ENCODE data around the gene PDE4D.

Gene PDE4D

GRCh38 chr5:58983526-58984452 is 909.7 kb downstream of the PDE4D start:
- no peak for ATAC-seq

DNA sequence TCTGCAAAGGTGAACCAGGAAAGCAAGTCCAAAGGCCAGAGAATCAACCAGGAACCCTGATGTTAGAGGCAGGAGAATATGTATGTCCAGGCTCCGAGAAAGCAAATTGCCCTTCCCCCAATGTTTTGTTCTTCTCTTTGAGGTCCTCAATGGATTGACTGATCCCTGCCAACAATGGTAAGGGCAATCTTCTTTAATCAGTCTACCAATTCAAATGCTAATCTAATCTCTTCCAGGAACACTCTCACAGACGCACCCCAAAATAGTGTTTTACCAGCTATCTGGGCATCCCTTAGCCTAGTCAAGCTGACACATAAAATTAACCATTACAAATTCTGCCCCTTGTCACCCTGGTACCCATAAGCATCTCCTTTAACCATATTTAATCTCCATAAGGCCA is 912.6 kb downstream of the PDE4D start:
- TF ChIP-seq ZFP30 (CRISPR knock-in tag; IDR thresholded peaks at IDR 0.05): no peak
- TF ChIP-seq ISL1 (CRISPR knock-in tag; IDR thresholded peaks at IDR 0.05): no peak
- no peak for TF ChIP-seq ZNF8 (CRISPR knock-in tag; IDR thresholded peaks at IDR 0.05)
- TF ChIP-seq TSHZ2 (CRISPR knock-in tag; IDR thresholded peaks at IDR 0.05): no peak
- TF ChIP-seq ZNF565 (CRISPR knock-in tag; conservative IDR thresholded peaks at IDR 0.05; ENCODE audit: low read depth): no peak
- no peak for TF ChIP-seq GLIS3 (CRISPR knock-in tag; IDR thresholded peaks at IDR 0.05)
- TF ChIP-seq OSR1 (CRISPR knock-in tag; IDR thresholded peaks at IDR 0.05): no peak
- no peak for TF ChIP-seq SNAI2 (CRISPR knock-in tag; IDR thresholded peaks at IDR 0.05)
- TF ChIP-seq ZFP3 (CRISPR knock-in tag; IDR thresholded peaks at IDR 0.05): no peak
- no peak for TF ChIP-seq CREB5 (CRISPR knock-in tag; IDR thresholded peaks at IDR 0.05; ENCODE audit: low read depth)
- no peak for TF ChIP-seq CSRNP3 (CRISPR knock-in tag; IDR thresholded peaks at IDR 0.05)
- TF ChIP-seq, protein P1, sequence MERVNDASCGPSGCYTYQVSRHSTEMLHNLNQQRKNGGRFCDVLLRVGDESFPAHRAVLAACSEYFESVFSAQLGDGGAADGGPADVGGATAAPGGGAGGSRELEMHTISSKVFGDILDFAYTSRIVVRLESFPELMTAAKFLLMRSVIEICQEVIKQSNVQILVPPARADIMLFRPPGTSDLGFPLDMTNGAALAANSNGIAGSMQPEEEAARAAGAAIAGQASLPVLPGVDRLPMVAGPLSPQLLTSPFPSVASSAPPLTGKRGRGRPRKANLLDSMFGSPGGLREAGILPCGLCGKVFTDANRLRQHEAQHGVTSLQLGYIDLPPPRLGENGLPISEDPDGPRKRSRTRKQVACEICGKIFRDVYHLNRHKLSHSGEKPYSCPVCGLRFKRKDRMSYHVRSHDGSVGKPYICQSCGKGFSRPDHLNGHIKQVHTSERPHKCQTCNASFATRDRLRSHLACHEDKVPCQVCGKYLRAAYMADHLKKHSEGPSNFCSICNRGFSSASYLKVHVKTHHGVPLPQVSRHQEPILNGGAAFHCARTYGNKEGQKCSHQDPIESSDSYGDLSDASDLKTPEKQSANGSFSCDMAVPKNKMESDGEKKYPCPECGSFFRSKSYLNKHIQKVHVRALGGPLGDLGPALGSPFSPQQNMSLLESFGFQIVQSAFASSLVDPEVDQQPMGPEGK (CRISPR knock-in tag; IDR thresholded peaks at IDR 0.05; ENCODE audit: borderline replicate concordance): no peak
- TF ChIP-seq BACH2 (CRISPR knock-in tag; IDR thresholded peaks at IDR 0.05; ENCODE audit: borderline replicate concordance): no peak
- TF ChIP-seq RARB (CRISPR knock-in tag; IDR thresholded peaks at IDR 0.05): no peak
- no peak for TF ChIP-seq CSDC2 (CRISPR knock-in tag; IDR thresholded peaks at IDR 0.05)
- no peak for TF ChIP-seq TCF4 (CRISPR knock-in tag; IDR thresholded peaks at IDR 0.05; ENCODE audit: borderline replicate concordance)
- TF ChIP-seq ZC3H10 (CRISPR knock-in tag; IDR thresholded peaks at IDR 0.05): no peak
- TF ChIP-seq POU6F1 (CRISPR knock-in tag; IDR thresholded peaks at IDR 0.05; ENCODE audit: borderline replicate concordance, low read depth): no peak
- TF ChIP-seq ESRRG (CRISPR knock-in tag; IDR thresholded peaks at IDR 0.05): no peak
- ATAC-seq: no peak

More at GRCh38 chr5:58983526-58984452, 909.7 kb downstream of the PDE4D start:
- no peak for TF ChIP-seq RARB (CRISPR knock-in tag; IDR thresholded peaks at IDR 0.05)
- peak; percentile 96 for TF ChIP-seq ISL1 (CRISPR knock-in tag; IDR thresholded peaks at IDR 0.05)
- no peak for TF ChIP-seq TCF4 (CRISPR knock-in tag; IDR thresholded peaks at IDR 0.05; ENCODE audit: borderline replicate concordance)
- TF ChIP-seq ZNF565 (CRISPR knock-in tag; conservative IDR thresholded peaks at IDR 0.05; ENCODE audit: low read depth): no peak
- TF ChIP-seq ZC3H10 (CRISPR knock-in tag; IDR thresholded peaks at IDR 0.05): no peak
- TF ChIP-seq ZFP3 (CRISPR knock-in tag; IDR thresholded peaks at IDR 0.05): no peak

GRCh38 chr5:58979090-58979489 is 914.4 kb downstream of the PDE4D start:
- TF ChIP-seq ZFP30 (CRISPR knock-in tag; IDR thresholded peaks at IDR 0.05) (no peak), CSDC2 (CRISPR knock-in tag; IDR thresholded peaks at IDR 0.05) (no peak), TOX (CRISPR knock-in tag; IDR thresholded peaks at IDR 0.05; ENCODE audit: borderline replicate concordance) (no peak), ESRRG (CRISPR knock-in tag; IDR thresholded peaks at IDR 0.05) (no peak), OSR1 (CRISPR knock-in tag; IDR thresholded peaks at IDR 0.05) (no peak), ZNF8 (CRISPR knock-in tag; IDR thresholded peaks at IDR 0.05) (no peak), CSRNP3 (CRISPR knock-in tag; IDR thresholded peaks at IDR 0.05) (no peak)
- no peak for ATAC-seq

Data from SK-N-SH treated with all-trans-retinoic acid at 6 μM for 48 hours (cell line).